Transverse colon (tissue), 4 donors: ENCODE results near the gene PTPRE. TPM values are rescaled to one million over a fixed set of nuclear protein-coding genes. Genes with fewer than 3 reads are reported as not detected.

Experiments
- DNase-seq: peaks from one replicate; pipeline ENCODE4 v3.0.0-alpha.2; 2019
- H3K27ac ChIP-seq, 4 donors: fragments of 200-600 bp; sonication (generic); 2 replicates each; pipeline ENCODE4 v1.5.1; 2016 to 2018; ENCODE audit warnings: inconsistent platforms in 4 of 4
- H3K27me3 ChIP-seq: fragments of 200-600 bp; sonication (generic); 2 replicates; pipeline ENCODE4 v1.5.1; 2017; ENCODE audit warnings: inconsistent platforms
- H3K36me3 ChIP-seq, 4 donors: fragments of 200-600 bp; sonication (generic); 2 replicates each; pipeline ENCODE4 v1.5.1; 2017 to 2019; ENCODE audit warnings: inconsistent platforms in 4 of 4
- H3K4me1 ChIP-seq, 4 donors: fragments of 200-600 bp; sonication (generic); 2 replicates each; pipeline ENCODE4 v1.5.1; 2017 to 2020; ENCODE audit warnings: inconsistent platforms in 4 of 4
- H3K4me3 ChIP-seq, 4 donors: fragments of 200-600 bp; sonication (generic); 1 replicate in 1 of 4; 2 replicates in 3 of 4; pipeline versions ENCODE4 v1.5.1 to v1.6.1; 2017 to 2019; ENCODE audit warnings: inconsistent platforms in 4 of 4
- H3K9me3 ChIP-seq, 2 donors: fragments of 200-600 bp; sonication (generic); 2 replicates each; pipeline ENCODE4 v1.5.1; 2017 to 2019; ENCODE audit warnings: inconsistent platforms in 2 of 2
- EP300 ChIP-seq: sonication (generic); formaldehyde crosslinking; IDR thresholded peaks from one replicate; pipeline ENCODE4 v1.6.1; 2017; ENCODE audit warnings: antibody characterized with exemption, low read depth
- POLR2A ChIP-seq: fragments of 450-650 bp; IDR thresholded peaks from one replicate; pipeline ENCODE4 v1.6.1; 2016; ENCODE audit warnings: antibody characterized with exemption, mild to moderate bottlenecking, moderate library complexity
- POLR2AphosphoS5 ChIP-seq, 3 donors: sonication (generic); formaldehyde crosslinking; IDR thresholded peaks; one replicate each; pipeline ENCODE4 v1.6.1; 2016; ENCODE audit warnings: antibody characterized with exemption in 3 of 3
- WGBS, 2 donors: methylation state at CpG; one replicate each; pipeline ENCODE4 v1.1.5; 2018; ENCODE audit warnings: low coverage in 1 of 2; 5-methylcytosine and 5-hydroxymethylcytosine counted together
- in situ Hi-C, 4 donors: fragments of 200-750 bp; cut with MboI; loops; one replicate each; pipeline versions ENCODE4 v1.15.0 to v1.15.1; 2017; ENCODE audit warnings: low sequenced_read_pairs in 3 of 4, low pct_ligation_motif_present in 1 of 4, low pct_unique_long_range_greater_than_20kb in 1 of 4
- intact Hi-C: fragments of 100-400 bp; cut with DNase I; formaldehyde crosslinking; loops from one replicate; pipeline ENCODE4 v1.15.1; 2023; ENCODE audit warnings: low total_unique reads
- total RNA-seq, 4 donors: library from RNA; depleted of rRNA; stranded (reverse); fragments of >200 nt; gene quantifications; one replicate each; pipeline ENCODE4 v1.1.0, GENCODE V29; 2016
- TF ChIP-seq, protein P1 (sequence below), 5 experiments: fragments of 200-600 bp in 3 of 5; fragments of 450-650 bp in 2 of 5; sonication (generic) in 3 of 5; IDR thresholded peaks; 1 replicate in 2 of 5; 2 replicates in 3 of 5; pipeline ENCODE4 v1.5.1; 2016 to 2017; ENCODE audit warnings: antibody characterized with exemption in 5 of 5, inconsistent platforms in 3 of 5, mild to moderate bottlenecking in 2 of 5, moderate library complexity in 1 of 5

The PTPRE gene
- total RNA-seq, 4 donors from 2014 or later: 25.7 to 43.6 (median 26.7) TPM

DNA sequence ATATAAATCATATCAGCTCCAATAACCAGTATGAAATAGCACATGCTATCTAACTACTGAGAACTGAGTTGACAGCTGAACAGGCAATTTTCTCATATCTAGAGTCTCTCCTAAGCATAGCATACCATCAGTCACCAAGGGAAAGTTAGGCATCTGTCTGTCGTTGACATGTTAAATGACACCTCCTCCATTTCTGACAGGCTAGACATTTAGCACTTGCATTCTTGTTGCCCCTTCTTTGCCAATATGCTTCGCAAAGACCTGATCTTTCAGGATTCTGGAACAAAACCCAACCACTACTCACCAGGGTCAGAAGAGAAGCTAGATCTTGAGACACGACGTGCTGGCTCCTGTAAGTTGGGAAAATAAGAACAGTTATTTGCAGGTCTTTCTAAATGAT lies 209.3 kb downstream of the PTPRE start:
- Histone ChIP-seq H3K4me3 (no peak overlapping the region), H3K4me1 (peaks cover 0 to 6% (median 2%) of the 10 kb centered on the region in 4 donors), H3K9me3 (no peaks in the 10 kb centered on the region), H3K27ac (no peak overlapping the region), H3K36me3 (no peaks in the 10 kb centered on the region), H3K27me3 (peaks cover 7% of the 10 kb centered on the region)
- in situ Hi-C loops: no loop called here
- WGBS, 2 donors: 93 to 98% methylated on average over 3 to 4 of the region's 4 CpGs
- DNase-seq: no peak
- TF ChIP-seq POLR2AphosphoS5 (IDR thresholded peaks at IDR 0.05) (no peak), POLR2A (no peak), EP300 (no peak)
- TF ChIP-seq, protein P1, sequence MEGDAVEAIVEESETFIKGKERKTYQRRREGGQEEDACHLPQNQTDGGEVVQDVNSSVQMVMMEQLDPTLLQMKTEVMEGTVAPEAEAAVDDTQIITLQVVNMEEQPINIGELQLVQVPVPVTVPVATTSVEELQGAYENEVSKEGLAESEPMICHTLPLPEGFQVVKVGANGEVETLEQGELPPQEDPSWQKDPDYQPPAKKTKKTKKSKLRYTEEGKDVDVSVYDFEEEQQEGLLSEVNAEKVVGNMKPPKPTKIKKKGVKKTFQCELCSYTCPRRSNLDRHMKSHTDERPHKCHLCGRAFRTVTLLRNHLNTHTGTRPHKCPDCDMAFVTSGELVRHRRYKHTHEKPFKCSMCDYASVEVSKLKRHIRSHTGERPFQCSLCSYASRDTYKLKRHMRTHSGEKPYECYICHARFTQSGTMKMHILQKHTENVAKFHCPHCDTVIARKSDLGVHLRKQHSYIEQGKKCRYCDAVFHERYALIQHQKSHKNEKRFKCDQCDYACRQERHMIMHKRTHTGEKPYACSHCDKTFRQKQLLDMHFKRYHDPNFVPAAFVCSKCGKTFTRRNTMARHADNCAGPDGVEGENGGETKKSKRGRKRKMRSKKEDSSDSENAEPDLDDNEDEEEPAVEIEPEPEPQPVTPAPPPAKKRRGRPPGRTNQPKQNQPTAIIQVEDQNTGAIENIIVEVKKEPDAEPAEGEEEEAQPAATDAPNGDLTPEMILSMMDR (IDR thresholded peaks at IDR 0.05): no peak
- intact Hi-C loops: no loop called here

DNA sequence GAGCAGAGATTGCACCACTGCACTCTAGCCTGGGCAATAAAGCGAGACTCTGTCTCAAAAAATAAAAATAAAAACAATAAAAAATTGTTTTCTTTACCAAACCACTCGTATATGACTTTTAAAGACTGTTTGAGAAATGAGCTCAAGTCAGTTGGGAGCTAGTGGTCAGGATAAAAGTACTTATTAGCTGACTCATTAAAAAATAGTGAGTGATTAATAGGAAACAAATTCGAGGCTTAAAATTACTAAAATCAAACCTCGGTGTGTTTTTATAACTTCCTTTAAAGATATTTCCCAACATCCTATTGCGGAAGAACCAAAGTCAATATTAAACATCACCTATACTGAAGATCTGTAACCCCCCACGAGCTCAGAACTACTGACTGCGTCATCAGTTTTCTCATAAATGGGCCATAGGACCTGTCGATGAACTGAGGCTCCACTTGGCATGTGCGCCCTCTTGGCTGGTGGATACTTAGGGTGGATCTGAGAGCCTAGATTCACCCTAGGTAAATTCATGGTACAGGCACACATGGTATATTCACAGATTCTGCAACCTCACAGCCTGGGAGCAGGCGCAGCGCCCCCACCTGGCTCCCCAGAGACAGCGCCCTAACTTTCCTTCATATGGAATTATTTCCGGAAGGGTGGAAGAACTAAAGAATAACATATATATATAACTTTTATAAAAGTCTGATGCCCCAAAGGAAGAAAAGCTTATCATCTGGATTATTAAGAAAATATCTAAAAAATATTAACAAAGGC lies 210.1 kb downstream of the PTPRE start:
- Histone ChIP-seq H3K27ac (no peak overlapping the region), H3K27me3 (peaks cover 12% of the 10 kb centered on the region), H3K36me3 (no peaks in the 10 kb centered on the region), H3K9me3 (no peaks in the 10 kb centered on the region), H3K4me3 (no peak overlapping the region), H3K4me1 (no peaks in the 10 kb centered on the region)
- DNase-seq: no peak
- TF ChIP-seq POLR2A (no peak), EP300 (no peak), POLR2AphosphoS5 (IDR thresholded peaks at IDR 0.05) (no peak)
- TF ChIP-seq, protein P1 (IDR thresholded peaks at IDR 0.05): no peak
- intact Hi-C loops: no loop called here
- 88 to 89% methylated on average over 7 to 13 of the region's 13 CpGs for WGBS, 2 donors
- in situ Hi-C loops: no loop called here

DNA sequence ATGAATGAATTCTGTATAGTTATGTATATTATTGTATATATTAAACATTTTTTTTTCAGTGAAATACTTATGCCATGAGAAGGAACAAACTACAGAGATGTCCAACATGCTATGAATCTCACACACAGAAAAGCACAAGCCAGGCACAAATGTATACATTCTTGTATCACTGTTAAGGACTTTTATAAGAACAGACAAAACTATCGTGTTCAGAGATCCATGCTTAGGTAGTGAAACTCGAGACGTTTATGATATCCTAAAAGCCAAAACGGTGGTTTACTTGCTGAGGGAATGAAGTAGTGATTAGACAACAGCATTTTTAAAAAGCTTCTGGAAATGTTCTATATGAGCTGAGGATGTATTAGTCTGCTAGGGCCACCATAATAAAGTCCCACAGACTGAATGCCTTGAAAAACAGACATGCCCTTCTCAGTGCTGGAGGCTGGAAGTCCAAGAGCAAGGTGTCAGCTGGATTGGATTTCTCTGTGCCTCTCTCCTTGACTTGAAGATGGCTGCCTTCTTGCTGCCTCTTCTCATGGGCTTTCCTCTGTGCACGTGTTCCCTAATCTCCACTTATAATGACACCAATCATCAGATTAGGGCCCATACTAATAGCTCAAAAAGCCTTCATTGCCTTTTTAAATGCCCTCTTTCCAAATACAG lies 215.0 kb downstream of the PTPRE start:
- Histone ChIP-seq H3K27me3 (peaks cover 45% of the 10 kb centered on the region), H3K4me3 (no peak overlapping the region), H3K4me1 (peaks cover 6 to 15% (median 10%) of the 10 kb centered on the region in 4 donors), H3K9me3 (no peaks in the 10 kb centered on the region), H3K27ac (no peak overlapping the region), H3K36me3 (no peaks in the 10 kb centered on the region)
- TF ChIP-seq POLR2A (no peak), EP300 (no peak), POLR2AphosphoS5 (IDR thresholded peaks at IDR 0.05) (no peak)
- TF ChIP-seq, protein P1 (IDR thresholded peaks at IDR 0.05): no peak
- 76 to 90% methylated on average over 2 to 5 of the region's 5 CpGs for WGBS, 2 donors
- in situ Hi-C loops: no loop called here
- intact Hi-C loops: no loop called here
- DNase-seq: no peak

DNA sequence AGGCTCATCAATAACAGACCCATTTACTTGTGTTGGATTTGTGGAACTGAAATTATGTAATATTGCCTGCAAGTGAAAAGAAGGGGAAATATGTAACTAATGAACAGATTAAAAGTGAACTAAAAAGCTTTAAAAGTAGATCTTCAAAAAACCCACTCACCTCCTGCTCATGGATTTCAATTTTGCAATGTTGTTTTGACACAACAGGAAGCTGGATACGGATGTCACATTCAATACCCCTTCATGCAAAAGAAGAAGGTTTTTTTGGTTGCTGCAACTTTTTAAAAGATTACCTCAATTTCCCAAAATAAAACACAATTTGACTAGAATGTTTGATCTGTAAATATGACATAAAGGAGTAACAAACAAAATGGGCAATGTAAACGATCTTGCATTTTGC lies 216.0 kb downstream of the PTPRE start:
- WGBS, 2 donors: 70% methylated on average over 2 of the region's 2 CpGs
- TF ChIP-seq, protein P1 (IDR thresholded peaks at IDR 0.05): no peak
- TF ChIP-seq POLR2AphosphoS5 (IDR thresholded peaks at IDR 0.05) (no peak), POLR2A (no peak), EP300 (no peak)
- no peak overlapping the region for H3K4me3 ChIP-seq
- no peak for DNase-seq
- H3K9me3 ChIP-seq: no peaks in the 10 kb centered on the region
- peaks cover 6 to 15% (median 10%) of the 10 kb centered on the region in 4 donors for H3K4me1 ChIP-seq
- H3K27me3 ChIP-seq: peaks cover 45% of the 10 kb centered on the region
- intact Hi-C loops: no loop called here
- in situ Hi-C loops: no loop called here
- H3K27ac ChIP-seq: no peak overlapping the region
- H3K36me3 ChIP-seq: no peaks in the 10 kb centered on the region
